Endodermal cell (in vitro differentiated cells): ENCODE measurements around the gene IL25. TPM values are rescaled to one million over a fixed set of nuclear protein-coding genes. Genes with fewer than 3 reads are reported as not detected.

Experiments
- DNase-seq: peaks from one replicate; pipeline ENCODE4 v3.0.0-alpha.2; 2017
- H3K27ac ChIP-seq: 2 replicates; pipeline ENCODE4 v1.5.1; 2013; ENCODE audit warnings: mild to moderate bottlenecking, low read depth, low read length, moderate library complexity
- H3K27me3 ChIP-seq: 2 replicates; pipeline ENCODE4 v1.6.1; 2013; ENCODE audit warnings: mild to moderate bottlenecking, low read length, moderate library complexity; ENCODE audit not compliant: insufficient read depth, control insufficient read depth, poor library complexity, severe bottlenecking
- H3K36me3 ChIP-seq: 2 replicates; pipeline ENCODE4 v1.7.0; 2013; ENCODE audit warnings: mild to moderate bottlenecking, low read length, moderate library complexity; ENCODE audit not compliant: control insufficient read depth, insufficient read depth
- H3K4me1 ChIP-seq: one replicate; pipeline ENCODE4 v1.7.0; 2013; ENCODE audit warnings: low read length; ENCODE audit not compliant: control insufficient read depth, insufficient read depth
- H3K4me3 ChIP-seq: 2 replicates; pipeline ENCODE4 v1.5.1; 2013; ENCODE audit warnings: mild to moderate bottlenecking, low read length, moderate library complexity
- H3K9ac ChIP-seq: 2 replicates; pipeline ENCODE4 v1.6.1; 2013; ENCODE audit warnings: mild to moderate bottlenecking, low read length, moderate library complexity; ENCODE audit not compliant: poor library complexity, severe bottlenecking; ENCODE audit errors: extremely low read depth
- H3K9me3 ChIP-seq: 2 replicates; pipeline ENCODE4 v1.6.1; 2013; ENCODE audit warnings: mild to moderate bottlenecking, low read length, moderate library complexity; ENCODE audit not compliant: control insufficient read depth
- H3K27ac Mint-ChIP-seq: 2 replicates; pipeline ENCODE4 v1.8.0; 2020; ENCODE audit warnings: mixed read lengths
- H3K27me3 Mint-ChIP-seq: 2 replicates; pipeline ENCODE4 v1.8.0; 2021; ENCODE audit warnings: mild to moderate bottlenecking, mixed read lengths; ENCODE audit not compliant: insufficient read depth
- H3K36me3 Mint-ChIP-seq: 2 replicates; pipeline ENCODE4 v1.8.0; 2020; ENCODE audit warnings: low read depth, mixed read lengths
- H3K4me1 Mint-ChIP-seq: 2 replicates; pipeline ENCODE4 v1.8.0; 2020; ENCODE audit warnings: mixed read lengths
- H3K4me3 Mint-ChIP-seq: 2 replicates; pipeline ENCODE4 v1.8.0; 2020; ENCODE audit warnings: mild to moderate bottlenecking, moderate library complexity, mixed read lengths
- H3K9me3 Mint-ChIP-seq: 2 replicates; pipeline ENCODE4 v1.8.0; 2020; ENCODE audit warnings: mild to moderate bottlenecking, mixed read lengths
- WGBS, 2 experiments: methylation state at CpG; one replicate each; pipeline versions ENCODE4 v1.1.5 to v1.1.7; 2013; ENCODE audit warnings: missing lambda C conversion rate in 2 of 2, mixed read lengths in 1 of 2; ENCODE audit not compliant: insufficient coverage in 1 of 2, insufficient read length in 1 of 2; 5-methylcytosine and 5-hydroxymethylcytosine counted together
- total RNA-seq, 2 donors: library from RNA; stranded (reverse); fragmentation: NEBNext Ultra II Directional in 1 of 2; extraction: Animal tissue kit (Norgen Biotek cat#: 25700) in 1 of 2; gene quantifications; 2 replicates in 1 of 2; 3 replicates in 1 of 2; pipeline ENCODE4 v1.2.1, GENCODE V29; 2021
- TF ChIP-seq, protein P1 (sequence below): fragments of 200-600 bp; sonication (generic); conservative IDR thresholded peaks from 2 replicates; pipeline ENCODE4 v1.5.0; 2021; ENCODE audit warnings: antibody characterized with exemption, mild to moderate bottlenecking

The IL25 gene
- total RNA-seq, 2 donors from 2014 or later = not detected

DNA sequence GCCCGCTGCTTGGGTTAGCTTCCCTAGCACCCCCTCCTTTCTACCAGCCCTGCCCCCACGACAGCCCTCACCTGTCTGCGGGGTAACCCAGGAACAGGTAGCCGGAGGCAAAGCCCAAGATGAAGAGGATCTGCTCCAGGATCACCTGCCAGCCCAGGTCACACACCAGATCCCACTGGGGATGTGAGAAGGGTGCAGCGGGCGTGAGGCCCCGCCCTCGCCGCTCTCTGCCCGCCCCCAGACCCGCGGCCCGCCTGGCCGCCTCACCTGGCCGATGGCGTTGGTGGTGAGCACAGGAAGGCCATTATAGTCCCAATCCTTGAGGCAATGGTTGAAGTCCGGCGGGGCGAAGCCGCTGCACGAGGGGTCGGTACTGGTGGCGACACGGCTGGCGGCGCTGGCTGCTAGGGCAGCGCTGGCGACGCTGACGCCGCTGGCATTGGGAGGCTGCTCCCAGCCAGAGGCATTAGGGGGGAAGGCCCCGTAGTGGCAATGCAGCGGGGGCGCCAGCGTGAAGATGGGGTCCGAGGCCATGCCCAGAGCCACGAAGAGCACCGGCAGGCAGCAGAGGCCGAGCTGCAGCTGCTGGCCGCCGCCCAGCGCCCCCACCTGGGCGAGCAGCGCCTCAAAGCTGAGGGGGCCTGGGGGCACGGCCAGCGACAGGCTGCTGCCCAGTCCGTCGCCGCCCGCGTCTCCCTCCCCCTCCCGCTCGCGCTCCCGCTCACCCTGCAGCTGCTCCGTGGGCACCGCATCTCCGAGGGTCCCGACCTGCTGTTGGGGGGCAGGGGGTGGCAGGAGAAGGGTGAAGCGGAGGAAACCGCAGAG, 20.7 kb upstream of the IL25 start:
- WGBS, 2 experiments = 4 to 11% methylated on average over 17 to 61 of the region's 61 CpGs
- Histone ChIP-seq H3K9me3 (no peaks in the 10 kb centered on the region), H3K4me3 (peak overlapping the region; percentile 81), H3K27ac (peak overlapping the region; percentile 79), H3K27me3 (peaks cover 8% of the 10 kb centered on the region), H3K9ac (peak overlapping the region; percentile 41), H3K36me3 (peaks cover 6% of the 10 kb centered on the region), H3K4me1 (no peaks in the 10 kb centered on the region)
- TF ChIP-seq, protein P1, sequence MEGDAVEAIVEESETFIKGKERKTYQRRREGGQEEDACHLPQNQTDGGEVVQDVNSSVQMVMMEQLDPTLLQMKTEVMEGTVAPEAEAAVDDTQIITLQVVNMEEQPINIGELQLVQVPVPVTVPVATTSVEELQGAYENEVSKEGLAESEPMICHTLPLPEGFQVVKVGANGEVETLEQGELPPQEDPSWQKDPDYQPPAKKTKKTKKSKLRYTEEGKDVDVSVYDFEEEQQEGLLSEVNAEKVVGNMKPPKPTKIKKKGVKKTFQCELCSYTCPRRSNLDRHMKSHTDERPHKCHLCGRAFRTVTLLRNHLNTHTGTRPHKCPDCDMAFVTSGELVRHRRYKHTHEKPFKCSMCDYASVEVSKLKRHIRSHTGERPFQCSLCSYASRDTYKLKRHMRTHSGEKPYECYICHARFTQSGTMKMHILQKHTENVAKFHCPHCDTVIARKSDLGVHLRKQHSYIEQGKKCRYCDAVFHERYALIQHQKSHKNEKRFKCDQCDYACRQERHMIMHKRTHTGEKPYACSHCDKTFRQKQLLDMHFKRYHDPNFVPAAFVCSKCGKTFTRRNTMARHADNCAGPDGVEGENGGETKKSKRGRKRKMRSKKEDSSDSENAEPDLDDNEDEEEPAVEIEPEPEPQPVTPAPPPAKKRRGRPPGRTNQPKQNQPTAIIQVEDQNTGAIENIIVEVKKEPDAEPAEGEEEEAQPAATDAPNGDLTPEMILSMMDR = peak; percentile 38
- H3K4me3 Mint-ChIP-seq = peak overlapping the region; percentile 60
- peaks cover 46% of the 10 kb centered on the region for H3K27me3 Mint-ChIP-seq
- DNase-seq = peak; percentile 76
- H3K27ac Mint-ChIP-seq = no peak overlapping the region
- H3K9me3 Mint-ChIP-seq = peaks cover 1% of the 10 kb centered on the region
- H3K36me3 Mint-ChIP-seq = peaks cover 24% of the 10 kb centered on the region
- H3K4me1 Mint-ChIP-seq = peaks cover 1% of the 10 kb centered on the region

DNA sequence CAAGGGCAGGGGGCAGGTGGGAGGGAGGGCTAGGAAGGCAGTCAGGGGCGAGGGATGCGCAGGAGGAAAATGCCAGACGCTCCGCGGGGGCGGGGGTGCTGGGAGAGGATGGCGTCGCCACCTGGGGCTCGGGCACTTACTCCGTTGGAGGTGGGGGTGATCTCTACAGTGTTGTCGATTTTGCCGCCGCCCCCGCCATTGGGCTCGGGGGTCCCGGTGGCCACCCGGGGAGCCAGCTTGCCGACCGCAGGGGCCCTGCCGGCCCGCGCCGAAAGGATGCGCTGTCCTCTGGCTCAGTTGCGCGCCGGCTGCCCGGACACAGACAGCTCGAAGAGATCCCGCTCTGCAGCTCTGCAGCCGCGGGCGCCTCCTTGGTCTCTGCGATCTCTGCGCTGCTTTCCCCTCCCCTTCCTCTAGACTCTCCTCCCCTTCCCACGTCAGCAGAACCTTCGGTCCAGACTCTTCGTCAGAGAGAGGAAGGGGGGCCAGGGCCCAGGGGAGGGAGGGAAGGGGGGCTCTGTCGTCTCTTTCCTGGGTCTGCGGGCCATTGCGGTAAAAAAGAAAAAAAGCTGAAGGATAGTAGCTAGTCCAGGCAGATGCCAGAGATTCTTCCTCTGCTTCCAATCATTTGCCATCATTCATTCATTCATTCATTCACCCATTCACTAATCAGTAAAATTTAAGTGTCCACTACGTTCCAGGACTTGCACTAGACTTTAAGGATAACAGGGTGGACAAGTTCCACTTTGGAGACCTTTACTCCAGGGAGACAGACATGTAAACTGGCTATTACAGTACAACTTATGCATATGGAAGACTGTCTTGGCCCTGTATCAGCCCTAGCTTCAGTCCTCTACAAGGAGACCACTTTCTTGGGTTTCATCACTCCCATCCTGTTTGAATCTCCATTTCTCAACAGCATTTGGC, 19.8 kb upstream of the IL25 start, which contains the start of gene SLC22A17:
TSS of gene SLC22A17 (minus strand) at position 382 of the 927 bp plus-strand sequence.
- peak; percentile 93 for DNase-seq
- peaks cover 46% of the 10 kb centered on the region for H3K27me3 Mint-ChIP-seq
- H3K27ac Mint-ChIP-seq = peak within 1 kb of the TSS; percentile 16
- Histone ChIP-seq H3K27ac (peak within 1 kb of the TSS; percentile 79), H3K4me3 (peak within 1 kb of the TSS; percentile 81), H3K9ac (peak within 1 kb of the TSS; percentile 41), H3K27me3 (peaks cover 8% of the 10 kb centered on the region), H3K4me1 (no peaks in the 10 kb centered on the region), H3K9me3 (no peaks in the 10 kb centered on the region), H3K36me3 (peaks cover 15% of the 10 kb centered on the region)
- H3K4me3 Mint-ChIP-seq = peak within 1 kb of the TSS; percentile 60
- whole genome bisulfite sequencing, 2 experiments = 1 to 3% methylated on average over 23 to 42 of the region's 42 CpGs
- H3K4me1 Mint-ChIP-seq = peaks cover 1% of the 10 kb centered on the region
- H3K36me3 Mint-ChIP-seq = peaks cover 24% of the 10 kb centered on the region
- TF ChIP-seq, protein P1 = no peak
- peaks cover 1% of the 10 kb centered on the region for H3K9me3 Mint-ChIP-seq

DNA sequence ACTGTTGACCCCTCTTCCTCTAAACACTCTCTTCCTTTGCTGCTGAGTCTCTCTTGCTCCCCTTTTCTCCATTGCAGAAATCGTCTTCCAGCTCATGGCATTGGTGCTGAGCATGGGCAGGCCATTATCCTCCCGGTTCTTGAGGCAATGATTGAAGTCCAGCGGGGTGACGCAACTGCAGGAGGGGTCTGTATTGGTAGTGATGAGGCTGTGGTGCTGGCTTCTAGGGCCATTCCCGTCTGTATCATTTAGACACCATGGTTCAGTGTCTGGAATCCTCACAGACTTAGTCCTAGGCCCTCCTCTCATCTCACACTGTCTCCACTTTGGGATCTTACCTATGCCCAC, 19.2 kb upstream of the IL25 start:
- peaks cover 28% of the 10 kb centered on the region for H3K36me3 Mint-ChIP-seq
- H3K4me1 Mint-ChIP-seq = peaks cover 4% of the 10 kb centered on the region
- H3K27me3 ChIP-seq = peaks cover 8% of the 10 kb centered on the region
- H3K9ac ChIP-seq = no peak overlapping the region
- H3K27me3 Mint-ChIP-seq = peaks cover 46% of the 10 kb centered on the region
- no peak overlapping the region for H3K27ac ChIP-seq
- H3K9me3 Mint-ChIP-seq = peaks cover 1% of the 10 kb centered on the region
- H3K4me3 Mint-ChIP-seq = peak overlapping the region; percentile 60
- DNase-seq = no peak
- TF ChIP-seq, protein P1 = no peak
- no peak overlapping the region for H3K27ac Mint-ChIP-seq
- H3K4me3 ChIP-seq = peak overlapping the region; percentile 81
- no peaks in the 10 kb centered on the region for H3K9me3 ChIP-seq
- H3K4me1 ChIP-seq = no peaks in the 10 kb centered on the region
- H3K36me3 ChIP-seq = peaks cover 19% of the 10 kb centered on the region
- WGBS, 2 experiments = 83 to 100% methylated on average over 1 to 5 of the region's 5 CpGs
